HepG2 (cell line): ENCODE data around the gene TNFSF10. TPM values are rescaled to one million over a fixed set of nuclear protein-coding genes. Genes with fewer than 3 reads are reported as not detected.

ENCODE experiments used
- CEBPG ChIP-seq: IDR thresholded peaks from 2 replicates; pipeline ENCODE4 v1.6.1; 2016
- DNMT3B ChIP-seq: conservative IDR thresholded peaks from 2 replicates; pipeline ENCODE4 v1.6.1; 2016; ENCODE audit warnings: missing biosample characterization, control low read depth
- EHMT2 ChIP-seq: fragments of 200-600 bp; sonication (generic); IDR thresholded peaks from 2 replicates; pipeline ENCODE4 v1.7.0; 2017; ENCODE audit warnings: antibody characterized with exemption, low read depth, low read length, borderline replicate concordance
- HOXA3 ChIP-seq: sonication (generic); formaldehyde crosslinking; IDR thresholded peaks from 2 replicates; pipeline ENCODE4 v1.5.0; 2020; ENCODE audit warnings: missing genetic modification reagents
- JUNB ChIP-seq: sonication (generic); formaldehyde crosslinking; IDR thresholded peaks from 2 replicates; pipeline ENCODE4 v1.8.0; 2022; ENCODE audit warnings: missing genetic modification reagents, mild to moderate bottlenecking, borderline replicate concordance
- MIER3 ChIP-seq: IDR thresholded peaks from 2 replicates; pipeline ENCODE4 v1.6.1; 2016; ENCODE audit warnings: missing compliant biosample characterization, borderline replicate concordance
- MXD1 ChIP-seq: sonication (generic); formaldehyde crosslinking; IDR thresholded peaks from 2 replicates; pipeline ENCODE4 v1.4.0; 2020; ENCODE audit warnings: mild to moderate bottlenecking, missing genetic modification reagents
- ZHX2 ChIP-seq, 2 experiments: sonication (generic) in 1 of 2; formaldehyde crosslinking in 1 of 2; IDR thresholded peaks; 2 replicates each; pipeline versions ENCODE4 v1.6.1 to v1.9.0; 2014 to 2022; ENCODE audit warnings: antibody characterized with exemption in 1 of 2, borderline replicate concordance in 1 of 2, inconsistent platforms in 1 of 2, low read depth in 1 of 2, missing genetic modification reagents in 1 of 2
- ZIK1 ChIP-seq: sonication (generic); formaldehyde crosslinking; IDR thresholded peaks from 2 replicates; pipeline ENCODE4 v1.5.0; 2020; ENCODE audit warnings: mild to moderate bottlenecking, low read depth, missing genetic modification reagents, borderline replicate concordance
- ZNF276 ChIP-seq: sonication (generic); formaldehyde crosslinking; IDR thresholded peaks from 2 replicates; pipeline ENCODE4 v1.4.0; 2020; ENCODE audit warnings: mild to moderate bottlenecking, low read depth, missing genetic modification reagents
- ZNF629 ChIP-seq: sonication (generic); formaldehyde crosslinking; conservative IDR thresholded peaks from 2 replicates; pipeline ENCODE4 v1.5.0; 2020; ENCODE audit warnings: missing genetic modification reagents
- ZNF639 ChIP-seq: conservative IDR thresholded peaks from 2 replicates; pipeline ENCODE4 v1.6.1; 2018; ENCODE audit warnings: missing genetic modification reagents
- polyA plus RNA-seq, 8 experiments: library from polyadenylated mRNA; depleted of rRNA in 3 of 8; stranded (reverse) in 7 of 8; unstranded in 1 of 8; fragments of >200 nt; fragmentation: Illumina TruSeq in 4 of 8; extraction: Trizol in 4 of 8; gene quantifications; 2 replicates each; pipeline versions ENCODE4 v1.2.1 to v1.2.3, GENCODE V29; 2011 to 2016; ENCODE audit warnings: low read depth in 4 of 8, missing spikeins in 1 of 8, mixed read lengths in 1 of 8; ENCODE audit not compliant: insufficient read depth in 1 of 8
- total RNA-seq, 5 experiments: library from RNA; depleted of rRNA; stranded (reverse); fragments of >200 nt; fragmentation: Illumina TruSeq; extraction: Trizol; gene quantifications; 2 replicates each; pipeline ENCODE4 v1.2.3, GENCODE V29; 2016; ENCODE audit warnings: low read depth in 1 of 5

TNFSF10 gene
- total and polyA plus RNA-seq, 2 of the 13 experiments (the other 11 are each of a cell fraction or from before 2014, with no cell fraction given): 8.4 to 9.9 TPM

GRCh38 chr3:172522871-172523818, at the start of gene TNFSF10 (continued):
- TF ChIP-seq CEBPG (CRISPR knock-in tag): peak; percentile 34; the same call in 1 of the 2 replicates
- TF ChIP-seq MXD1 (CRISPR knock-in tag): no peak
- TF ChIP-seq ZNF629 (CRISPR knock-in tag): no peak
- TF ChIP-seq HOXA3 (CRISPR knock-in tag): peak; percentile 46; the same call in 1 of the 2 replicates
- peak; percentile 38; the same call in 1 of the 2 replicates for TF ChIP-seq MIER3
- no peak for TF ChIP-seq EHMT2
- TF ChIP-seq DNMT3B: no peak
- no peak for TF ChIP-seq ZHX2 (IDR thresholded peaks at IDR 0.05; ENCODE audit: low read depth)
- no peak for TF ChIP-seq ZHX2 (CRISPR knock-in tag; IDR thresholded peaks at IDR 0.05; ENCODE audit: borderline replicate concordance)
- no peak for TF ChIP-seq ZNF639 (CRISPR knock-in tag)
- TF ChIP-seq JUNB (CRISPR knock-in tag): no peak
- no peak for TF ChIP-seq ZIK1 (CRISPR knock-in tag)
- peak; percentile 80; the same call in 1 of the 2 replicates for TF ChIP-seq ZNF276
